Activated T-cell treated with anti-CD3 and anti-CD28 coated beads, Interleukin-2, amount 50 U/mL, for 4 hours (primary cell): ENCODE results near the gene DCAF17. TPM values are rescaled to one million over a fixed set of nuclear protein-coding genes. Genes with fewer than 3 reads are reported as not detected.
"Not testable (repeated sequence)": the region's sequence is repeated elsewhere in the genome, so short reads cannot be mapped to it uniquely, and the experiment has no call there.

ENCODE experiments used
- ATAC-seq, 2 donors: fragments of 200-7000 bp; cut with Tn5 transposase; one replicate each; pipeline ENCODE4 v1.10.0; 2021
- DNase-seq: peaks from one replicate; pipeline ENCODE4 v3.0.0-alpha.2; 2020
- H3K27me3 Mint-ChIP-seq: one replicate; pipeline ENCODE4 v1.8.0; 2021; ENCODE audit warnings: low read depth, mixed read lengths
- H3K36me3 Mint-ChIP-seq: one replicate; pipeline ENCODE4 v1.8.0; 2022; ENCODE audit warnings: mixed read lengths; ENCODE audit not compliant: insufficient read depth
- H3K4me1 Mint-ChIP-seq: one replicate; pipeline ENCODE4 v1.8.0; 2021; ENCODE audit warnings: low read depth, mixed read lengths
- H3K4me3 Mint-ChIP-seq: one replicate; pipeline ENCODE4 v1.8.0; 2021; ENCODE audit warnings: mild to moderate bottlenecking, moderate library complexity, mixed read lengths
- H3K9me3 Mint-ChIP-seq: one replicate; pipeline ENCODE4 v1.8.0; 2021; ENCODE audit warnings: mixed read lengths
- total RNA-seq, 3 donors: library from RNA; stranded (reverse); gene quantifications; one replicate each; pipeline ENCODE4 v1.2.1, GENCODE V29; 2021

The DCAF17 gene
- total RNA-seq, 3 donors from 2014 or later: 19.1 to 26.9 (median 23.0) TPM

DNA sequence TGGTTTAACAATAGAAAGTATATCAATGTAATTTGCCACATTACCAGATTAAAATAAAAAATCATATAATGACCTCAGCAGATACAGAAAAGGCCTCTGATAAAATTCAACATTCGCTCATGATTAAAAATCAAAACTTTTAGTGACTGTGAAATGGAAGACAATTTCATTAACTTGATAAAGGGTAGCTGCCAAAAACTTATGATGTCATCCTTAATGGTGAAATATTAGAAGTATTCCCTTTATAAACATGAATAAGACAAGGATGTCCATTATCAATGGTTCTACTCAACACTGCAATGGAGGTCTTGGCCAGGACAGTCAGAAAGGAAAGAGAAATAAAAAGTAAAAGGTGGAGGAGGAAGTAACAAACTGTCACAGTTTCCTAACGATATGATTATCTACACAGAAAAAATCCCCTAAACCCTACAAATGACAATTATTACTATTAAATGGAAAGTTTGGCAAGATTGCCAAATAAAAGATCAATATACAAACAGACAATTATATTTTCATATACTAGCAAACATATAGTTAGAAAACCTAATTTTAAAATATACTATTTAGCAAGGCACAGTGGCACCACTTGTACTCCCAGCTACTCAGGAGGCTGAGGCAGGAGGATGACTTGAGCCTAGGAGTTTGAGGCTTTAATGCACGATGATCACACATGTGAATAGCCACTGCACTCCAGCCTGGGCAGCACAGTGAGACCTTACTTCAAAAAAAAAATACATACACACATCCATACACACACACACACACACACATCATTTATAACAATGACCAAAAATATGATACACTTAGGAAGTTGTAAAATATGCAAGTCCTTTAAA, 13.1 kb upstream of the DCAF17 start:
- Mint-ChIP-seq H3K27me3 (no peaks in the 10 kb centered on the region), H3K36me3 (peaks cover 25% of the 10 kb centered on the region), H3K9me3 (peaks cover 21% of the 10 kb centered on the region), H3K4me3 (no peak overlapping the region), H3K4me1 (peaks cover 23% of the 10 kb centered on the region)
- ATAC-seq (no peak), DNase-seq (no peak)

DNA sequence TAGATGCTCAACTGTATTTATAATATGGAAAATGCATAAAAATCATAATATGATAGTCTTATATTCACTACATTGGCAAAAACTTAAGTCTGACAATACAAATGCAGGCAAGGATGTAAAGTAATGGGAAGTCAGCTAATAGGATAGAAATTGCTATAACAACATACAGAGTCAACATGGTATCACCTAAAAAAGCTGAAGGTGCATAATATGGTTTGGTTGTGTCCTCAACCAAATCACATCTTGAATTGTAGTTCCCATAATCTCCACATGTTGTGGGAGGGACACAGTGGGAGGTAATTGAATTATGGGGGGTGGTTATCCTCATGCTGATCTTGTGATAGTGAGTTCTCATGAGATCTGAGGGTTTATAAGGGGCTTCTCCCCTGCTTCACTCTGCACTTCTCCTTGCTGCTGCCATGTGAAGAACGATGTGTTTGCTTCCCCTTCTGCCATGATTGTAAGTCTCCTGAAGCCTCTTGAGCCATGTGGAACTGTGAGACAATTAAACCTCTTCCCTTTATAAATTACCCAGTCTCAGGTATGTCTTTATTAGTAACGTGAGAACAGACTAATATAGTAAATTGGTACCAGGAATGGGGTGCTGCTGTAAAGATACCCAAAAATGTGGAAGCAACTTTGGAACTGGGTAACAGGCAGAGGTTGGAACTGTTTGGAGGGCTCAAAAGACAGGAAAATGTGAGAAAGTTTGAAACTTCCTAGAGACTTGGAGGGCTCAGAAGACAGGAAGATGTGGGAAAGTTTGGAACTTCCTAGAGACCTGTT, 11.1 kb upstream of the DCAF17 start:
- H3K4me3 Mint-ChIP-seq, DNase-seq, H3K27me3 Mint-ChIP-seq, ATAC-seq: not testable (repeated sequence)
- Mint-ChIP-seq H3K36me3 (peaks cover 28% of the 10 kb centered on the region), H3K9me3 (peaks cover 21% of the 10 kb centered on the region), H3K4me1 (peaks cover 17% of the 10 kb centered on the region)

DNA sequence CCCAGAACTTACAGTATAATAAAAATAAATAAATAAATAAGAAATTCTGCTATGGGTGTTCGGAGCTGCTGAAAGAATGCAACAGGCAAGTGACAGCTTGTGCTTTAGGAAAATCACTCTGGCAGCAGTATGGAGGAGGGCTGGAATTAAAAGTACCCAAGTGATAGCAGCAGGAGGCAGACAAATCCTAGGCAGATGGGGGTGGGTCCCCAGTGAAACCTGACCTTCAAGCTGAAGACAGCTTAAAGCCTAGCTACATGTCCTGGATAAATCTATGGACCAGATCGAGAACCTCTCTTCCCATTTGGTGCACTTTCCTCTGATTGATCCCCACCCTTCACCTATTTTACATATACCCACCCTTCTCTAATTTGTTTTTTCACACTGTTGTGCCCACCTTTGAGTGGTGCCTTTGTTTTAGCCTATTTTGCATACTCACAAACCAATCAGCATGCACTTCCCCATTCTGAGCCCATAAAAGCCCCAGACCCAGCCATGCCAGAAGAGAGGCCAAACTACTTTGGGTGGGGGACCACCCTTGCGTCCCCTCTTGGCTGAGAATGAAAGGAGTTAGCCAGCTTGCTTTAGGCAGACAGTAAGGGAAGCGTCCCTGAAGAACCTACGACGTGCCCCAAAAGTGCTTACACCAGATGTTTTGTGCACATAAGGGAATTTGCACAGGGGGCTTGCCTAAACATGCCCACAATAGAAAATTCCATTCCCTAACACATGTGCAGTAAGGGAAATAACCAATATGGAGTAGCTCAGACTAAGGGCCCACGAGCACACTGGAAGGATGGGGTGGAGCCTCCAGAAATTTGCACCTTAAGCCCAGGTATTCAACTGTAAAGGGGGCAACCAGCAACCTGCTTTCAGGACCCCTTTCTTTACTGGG, 3.3 kb upstream of the DCAF17 start:
- no peak for ATAC-seq
- H3K36me3 Mint-ChIP-seq: peaks cover 6% of the 10 kb centered on the region
- DNase-seq: no peak

DNA sequence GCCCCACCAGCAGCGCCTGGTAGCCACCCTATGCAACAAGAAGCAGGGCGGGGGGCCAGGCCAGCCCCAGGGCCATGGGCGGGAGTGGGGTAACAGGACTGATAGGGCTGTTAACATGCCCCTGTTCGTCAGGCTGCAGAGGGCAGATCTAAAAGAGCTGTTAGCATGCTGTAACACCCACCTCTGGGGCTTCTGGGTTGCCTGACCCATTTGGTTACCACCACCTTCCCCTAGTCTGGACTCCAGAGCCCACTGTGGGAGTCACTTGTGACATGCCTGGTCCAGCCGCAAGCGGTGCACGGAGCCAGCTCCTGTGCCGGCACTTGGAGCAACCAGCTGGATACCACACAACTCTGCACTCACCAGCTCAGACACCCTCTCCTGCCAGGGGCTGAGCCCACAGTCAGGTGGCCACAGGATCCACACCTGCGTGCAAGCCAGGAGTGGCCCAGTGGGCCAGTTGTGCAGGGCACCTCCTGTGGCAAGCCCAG, 2.3 kb upstream of the DCAF17 start:
- Mint-ChIP-seq H3K9me3 (peaks cover 4% of the 10 kb centered on the region), H3K27me3 (no peaks in the 10 kb centered on the region), H3K36me3 (peaks cover 9% of the 10 kb centered on the region), H3K4me1 (peaks cover 37% of the 10 kb centered on the region), H3K4me3 (peak overlapping the region; percentile 94)
- no peak for DNase-seq
- ATAC-seq: no peak

More for the DNA sequence above, 3.3 kb upstream of the DCAF17 start:
- Mint-ChIP-seq H3K4me3 (no peak overlapping the region), H3K27me3 (no peaks in the 10 kb centered on the region), H3K9me3 (peaks cover 4% of the 10 kb centered on the region), H3K4me1 (peaks cover 31% of the 10 kb centered on the region)

DNA sequence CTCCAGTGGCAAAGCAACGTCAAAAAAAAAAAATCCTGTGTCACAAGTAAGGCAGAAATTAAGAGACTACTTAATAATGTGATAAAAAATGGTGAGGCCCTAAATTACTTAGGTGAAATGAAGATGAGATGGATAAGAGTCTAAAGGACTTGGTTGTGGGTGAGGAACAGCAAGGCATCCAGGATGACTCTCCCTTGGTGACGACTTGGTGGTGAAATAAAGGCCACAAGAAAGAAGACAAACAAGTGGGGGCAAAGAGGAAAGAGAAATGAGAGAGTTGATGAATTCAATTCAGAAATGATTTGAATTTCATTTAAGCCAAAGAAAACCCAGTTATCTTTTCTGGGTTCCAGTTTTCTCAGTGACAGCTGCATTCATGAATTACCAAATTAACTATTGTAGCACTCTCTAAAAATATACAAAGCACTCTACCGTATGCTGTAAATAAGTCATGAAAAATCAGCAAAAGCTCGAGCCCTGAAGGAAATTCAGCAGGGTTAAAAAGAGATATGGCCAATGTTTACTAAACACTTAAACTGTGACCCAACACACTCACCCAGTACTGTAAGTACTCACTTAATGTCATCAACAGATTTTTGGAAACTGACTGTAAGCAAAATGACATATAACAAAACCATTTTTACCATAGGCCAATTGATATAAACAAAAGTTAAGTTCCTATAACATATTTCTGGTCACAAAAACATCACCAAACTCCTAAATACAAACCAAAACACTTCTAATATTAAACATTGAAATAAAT, 1.6 kb upstream of the DCAF17 start:
- Mint-ChIP-seq H3K9me3 (peaks cover 4% of the 10 kb centered on the region), H3K4me3 (peak overlapping the region; percentile 94), H3K27me3 (no peaks in the 10 kb centered on the region), H3K4me1 (peaks cover 39% of the 10 kb centered on the region), H3K36me3 (peaks cover 11% of the 10 kb centered on the region)
- DNase-seq: no peak
- no peak for ATAC-seq

DNA sequence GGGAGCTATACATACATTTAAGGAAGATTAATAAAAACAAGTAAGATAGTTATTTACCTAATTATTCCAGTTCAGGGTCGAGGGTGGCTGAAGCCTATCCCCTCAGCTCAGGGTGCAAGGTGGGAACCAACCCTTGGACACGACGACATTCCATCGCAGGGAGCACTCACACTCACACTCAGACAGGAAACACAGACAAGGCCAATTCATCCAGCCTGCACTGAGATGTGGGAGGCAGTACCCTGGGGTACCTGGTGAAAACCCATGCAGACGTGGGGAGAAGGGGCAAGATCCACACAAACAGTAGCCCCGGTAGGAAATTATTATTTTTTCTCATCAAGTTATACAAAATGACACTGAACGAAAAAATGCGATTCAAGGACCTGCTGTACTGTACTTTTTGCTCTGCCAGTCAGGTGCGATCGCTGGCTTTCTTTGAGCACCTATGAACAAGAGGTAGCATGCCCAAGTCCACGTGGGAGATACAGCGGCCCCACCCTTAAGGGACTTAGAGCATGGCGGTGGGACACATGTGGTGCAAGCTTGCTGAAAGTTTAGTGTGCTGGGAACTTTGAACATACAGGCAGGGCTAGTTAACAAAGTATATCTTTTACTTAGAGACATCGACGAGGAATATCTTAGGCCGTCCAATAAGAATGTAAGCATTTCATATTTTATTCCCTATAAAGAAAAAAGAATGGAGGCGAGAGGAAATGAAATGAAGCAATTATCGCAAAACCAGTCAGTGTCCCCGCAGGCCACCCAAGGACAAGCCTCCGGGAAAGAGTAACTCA, 860 bp upstream of the DCAF17 start:
- Mint-ChIP-seq H3K27me3 (no peaks in the 10 kb centered on the region), H3K36me3 (peaks cover 17% of the 10 kb centered on the region), H3K4me3 (peak overlapping the region; percentile 94), H3K9me3 (peaks cover 4% of the 10 kb centered on the region), H3K4me1 (peaks cover 45% of the 10 kb centered on the region)
- peak; percentile 39 for DNase-seq
- ATAC-seq: no peak

DNA sequence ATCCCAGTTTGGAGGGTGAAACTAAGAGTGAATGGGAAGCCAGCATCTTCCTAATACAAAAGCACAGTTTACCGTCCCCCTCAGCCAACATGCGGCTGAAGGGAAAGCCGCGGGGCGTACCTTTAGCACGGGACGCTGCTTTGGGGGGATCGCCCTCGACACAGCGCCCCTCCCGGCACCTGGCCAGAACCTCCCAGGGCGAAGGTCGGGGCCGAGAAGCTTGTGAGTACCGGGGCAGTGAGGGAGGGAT, 338 bp upstream of the DCAF17 start, which contains the start of gene METTL8:
Gene METTL8 (minus strand): TSS at position 228 of the 250 bp plus-strand sequence. CDS start 41,805 bp downstream, outside the sequence.
- peaks cover 4% of the 10 kb centered on the region for H3K9me3 Mint-ChIP-seq
- peaks cover 22% of the 10 kb centered on the region for H3K36me3 Mint-ChIP-seq
- H3K4me3 Mint-ChIP-seq: peak within 1 kb of the TSS; percentile 94
- no peak for DNase-seq
- no peaks in the 10 kb centered on the region for H3K27me3 Mint-ChIP-seq
- no peak for ATAC-seq
- H3K4me1 Mint-ChIP-seq: peaks cover 47% of the 10 kb centered on the region

DNA sequence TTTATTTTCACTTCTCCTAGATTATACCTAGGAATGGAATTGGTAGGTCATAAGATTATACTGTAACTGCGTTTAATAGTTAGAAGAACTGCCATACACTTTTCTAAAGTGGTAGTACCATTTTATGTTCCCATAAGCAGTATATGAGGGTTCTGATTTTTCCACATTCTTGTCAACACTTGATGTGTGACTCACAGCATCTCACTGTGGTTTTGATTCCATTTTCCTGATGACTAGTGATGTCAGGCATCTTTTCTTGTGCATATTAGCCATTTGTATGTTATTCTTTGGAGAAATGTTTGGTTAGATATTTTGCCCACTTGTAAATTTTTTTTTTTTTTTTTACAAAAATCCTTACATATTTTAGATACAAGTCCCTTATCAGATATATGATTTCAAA, 2.3 kb downstream of the DCAF17 start:
- H3K36me3 Mint-ChIP-seq: peaks cover 39% of the 10 kb centered on the region
- H3K27me3 Mint-ChIP-seq: no peaks in the 10 kb centered on the region
- no peaks in the 10 kb centered on the region for H3K9me3 Mint-ChIP-seq
- no peak for DNase-seq
- H3K4me1 Mint-ChIP-seq: peaks cover 49% of the 10 kb centered on the region
- no peak for ATAC-seq
- no peak overlapping the region for H3K4me3 Mint-ChIP-seq

DNA sequence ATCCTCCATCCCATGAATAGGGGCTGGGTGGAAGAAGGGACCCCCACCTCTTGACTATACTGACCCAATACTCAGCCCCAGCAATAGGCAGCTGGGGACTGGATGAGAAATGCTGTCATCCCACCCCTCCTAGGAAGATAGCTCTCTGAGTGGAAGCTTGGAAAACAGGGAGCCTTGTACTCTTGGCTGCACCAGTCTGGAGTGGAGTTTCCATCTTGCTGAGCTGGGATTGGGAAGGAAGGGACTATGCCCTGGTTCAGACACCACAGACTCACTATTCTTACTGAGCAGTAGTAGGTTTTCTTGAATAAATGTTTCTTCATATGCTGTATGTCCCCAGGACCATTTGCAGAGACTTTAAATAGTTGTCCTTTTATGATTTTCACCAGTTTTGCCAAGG, 7.4 kb downstream of the DCAF17 start:
- Mint-ChIP-seq H3K9me3 (no peaks in the 10 kb centered on the region), H3K36me3 (peaks cover 39% of the 10 kb centered on the region), H3K27me3 (no peaks in the 10 kb centered on the region), H3K4me3 (no peak overlapping the region), H3K4me1 (peaks cover 12% of the 10 kb centered on the region)
- no peak for ATAC-seq
- DNase-seq: no peak

DNA sequence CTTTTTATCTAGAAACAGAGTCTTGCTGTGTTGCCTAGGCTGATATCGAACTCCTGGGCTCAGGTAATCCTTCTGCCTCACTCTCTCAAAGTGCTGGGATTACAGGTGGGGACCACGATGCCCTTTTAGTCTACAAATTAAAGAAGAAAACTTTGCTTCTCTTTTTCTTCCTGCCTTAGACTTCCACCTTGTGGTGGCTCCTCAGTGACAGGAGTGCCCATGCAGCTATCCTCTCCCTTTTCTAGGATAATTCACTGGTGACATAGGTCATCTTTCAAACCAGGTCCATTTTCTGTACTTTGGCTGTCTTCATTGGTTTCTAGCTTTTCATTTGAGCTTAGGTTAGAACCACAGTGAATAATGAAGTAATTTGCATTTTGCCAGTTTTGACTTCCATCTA, 13.6 kb downstream of the DCAF17 start:
- Mint-ChIP-seq H3K4me1 (no peaks in the 10 kb centered on the region), H3K9me3 (no peaks in the 10 kb centered on the region), H3K27me3 (no peaks in the 10 kb centered on the region), H3K36me3 (peaks cover 28% of the 10 kb centered on the region), H3K4me3 (no peak overlapping the region)
- DNase-seq (no peak), ATAC-seq (no peak)

DNA sequence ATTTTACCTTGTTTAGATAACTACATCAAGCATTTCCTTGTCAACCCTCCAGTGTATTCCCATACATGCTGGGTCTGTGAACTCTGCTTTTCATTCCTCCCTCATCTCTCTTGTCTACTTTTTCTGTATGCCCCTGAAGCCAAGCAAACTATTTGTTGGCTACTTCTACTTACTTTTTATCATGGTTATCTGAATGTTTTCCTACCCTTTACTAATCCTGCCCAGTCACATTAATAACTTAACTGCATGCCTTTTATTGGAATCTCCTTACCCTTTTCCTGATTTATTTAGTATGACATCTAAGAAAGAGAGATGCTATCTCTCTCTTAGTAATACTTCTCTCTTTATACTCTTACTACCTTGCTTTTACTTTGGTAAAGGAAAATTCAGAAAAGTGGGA, 17.0 kb downstream of the DCAF17 start:
- DNase-seq (no peak), ATAC-seq (no peak)
- no peaks in the 10 kb centered on the region for H3K27me3 Mint-ChIP-seq
- peaks cover 41% of the 10 kb centered on the region for H3K36me3 Mint-ChIP-seq
- H3K4me1 Mint-ChIP-seq: peaks cover 5% of the 10 kb centered on the region
- H3K4me3 Mint-ChIP-seq: no peak overlapping the region
- no peaks in the 10 kb centered on the region for H3K9me3 Mint-ChIP-seq

DNA sequence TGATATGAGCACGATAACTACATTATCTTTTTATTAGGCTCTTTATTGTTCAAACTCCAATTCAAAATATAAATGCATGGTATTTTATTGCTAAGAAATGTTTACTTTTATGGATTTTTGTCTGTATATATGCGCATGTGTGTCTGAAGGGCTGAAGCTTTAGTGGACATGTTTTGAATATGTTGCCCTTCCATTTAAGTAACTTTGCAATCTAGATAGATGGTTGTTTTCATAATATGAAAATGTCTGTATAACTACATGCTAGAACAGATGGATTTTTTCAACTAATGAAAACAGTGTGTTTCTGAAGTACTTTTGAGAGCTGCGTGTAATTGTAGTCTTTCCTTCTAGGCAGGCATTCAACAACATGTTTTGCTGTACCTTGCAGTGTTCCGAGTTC, 18.7 kb downstream of the DCAF17 start:
- Mint-ChIP-seq H3K36me3 (peaks cover 50% of the 10 kb centered on the region), H3K27me3 (no peaks in the 10 kb centered on the region), H3K4me3 (no peak overlapping the region), H3K4me1 (peaks cover 7% of the 10 kb centered on the region), H3K9me3 (no peaks in the 10 kb centered on the region)
- no peak for DNase-seq
- no peak for ATAC-seq

DNA sequence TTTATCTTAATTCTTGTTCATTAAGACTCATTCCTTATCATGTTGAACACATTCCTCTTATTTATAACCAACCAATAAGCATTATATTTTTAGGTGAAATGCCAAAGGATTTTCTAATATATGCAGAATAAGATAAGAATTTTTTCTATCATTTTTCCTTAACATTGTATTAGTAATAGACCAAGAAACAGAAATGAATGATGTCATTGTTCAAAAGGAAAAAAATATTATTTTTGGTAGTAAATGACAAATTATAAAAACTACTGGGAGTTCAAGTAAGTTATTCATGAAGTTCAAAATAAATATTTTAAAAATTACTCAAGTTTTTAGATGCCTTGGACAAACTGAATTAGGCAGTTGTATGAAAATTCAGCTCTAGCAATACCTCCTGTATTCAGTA, 25.5 kb downstream of the DCAF17 start:
- DNase-seq (no peak), ATAC-seq (no peak)
- Mint-ChIP-seq H3K27me3 (no peaks in the 10 kb centered on the region), H3K4me3 (no peak overlapping the region), H3K9me3 (no peaks in the 10 kb centered on the region), H3K4me1 (peaks cover 7% of the 10 kb centered on the region), H3K36me3 (peaks cover 45% of the 10 kb centered on the region)
